ENCODE data around the gene DLGAP4. TPM values are rescaled to one million over a fixed set of nuclear protein-coding genes. Genes with fewer than 3 reads are reported as not detected.

Gene DLGAP4
- polyA plus RNA-seq, 1 of the 3 experiments (the other 2 are of a cell fraction): 31.2 TPM

GRCh38 chr20:36421641-36422040 lies 115.5 kb downstream of the DLGAP4 start:
- Histone ChIP-seq H3K4me3 (ENCODE audit: low read depth in 2 of 2, low read length in 1 of 2) (no peak overlapping the region), H3K27ac (ENCODE audit: low read depth in 2 of 2, low read length in 1 of 2) (no peak overlapping the region), H3K4me2 (no peak overlapping the region), H3K9ac (no peak overlapping the region), H2AFZ (ENCODE audit: low read depth) (no peak overlapping the region), H3F3A (replicated peaks; ENCODE audit: insufficient read depth) (no peaks in the 10 kb centered on the region), H3K36me3 (replicated peaks in 1 of 2; ENCODE audit: control insufficient read depth in 1 of 2, insufficient read depth in 2 of 2, low read length in 1 of 2) (no peaks in the 10 kb centered on the region), H3K27me3 (ENCODE audit: insufficient read depth) (no peaks in the 10 kb centered on the region; the same call in 1 of the 2 replicates), H3K4me1 (ENCODE audit: control insufficient read depth in 1 of 2, insufficient read depth in 2 of 2, low read depth in 1 of 2, low read length in 1 of 2) (no peaks in the 10 kb centered on the region), H3K9me2 (no peaks in the 10 kb centered on the region), H3K79me2 (ENCODE audit: insufficient read depth) (no peaks in the 10 kb centered on the region), H4K20me1 (ENCODE audit: insufficient read depth) (no peaks in the 10 kb centered on the region), H3K9me3 (no peaks in the 10 kb centered on the region)
- ChIA-PET CTCF (interaction anchor here (3.2 kb wide), 1 partner anchor 18 kb away, joined by 13 read pairs; no protein-coding TSS in a partner anchor), POLR2A (no interaction called here)
- whole genome bisulfite sequencing (ENCODE audit: low lambda C conversion rate): 68% methylated on average over 13 of the region's 13 CpGs
- TF ChIP-seq CHD2 (IDR thresholded peaks at IDR 0.05; ENCODE audit: low read length, partially characterized antibody) (no peak), RFX5 (IDR thresholded peaks at IDR 0.05; ENCODE audit: low read length) (no peak), IRF3 (IDR thresholded peaks at IDR 0.05; ENCODE audit: low read depth, low read length) (no peak), ZBTB33 (IDR thresholded peaks at IDR 0.05; ENCODE audit: borderline replicate concordance, low read depth) (no peak), NRF1 (IDR thresholded peaks at IDR 0.05; ENCODE audit: low read depth, low read length) (no peak), PBX3 (IDR thresholded peaks at IDR 0.05) (no peak), MXI1 (IDR thresholded peaks at IDR 0.05; ENCODE audit: low read depth, low read length) (no peak), GABPA (IDR thresholded peaks at IDR 0.05; ENCODE audit: low read depth) (no peak), RAD21 (IDR thresholded peaks at IDR 0.05; ENCODE audit: low read length) (no peak), TAF1 (IDR thresholded peaks at IDR 0.05; ENCODE audit: borderline replicate concordance, low read depth, low read length) (no peak), EZH2phosphoT487 (IDR thresholded peaks at IDR 0.05; ENCODE audit: borderline replicate concordance, low read depth) (no peak), ELF1 (IDR thresholded peaks at IDR 0.05) (no peak), SIN3A (IDR thresholded peaks at IDR 0.05; ENCODE audit: borderline replicate concordance, low read depth, low read length) (no peak), SMC3 (IDR thresholded peaks at IDR 0.05; ENCODE audit: low read depth, low read length) (no peak), FOSL2 (IDR thresholded peaks at IDR 0.05; ENCODE audit: borderline replicate concordance, low read depth) (no peak)
- DNase-seq: no peak

Data from SK-N-SH (cell line).